Uterus (tissue), 2 donors: ENCODE measurements around the gene LYZL2.

Experiments used
- CTCF ChIP-seq, 4 experiments: fragments of 200-600 bp in 2 of 4; fragments of 450-650 bp in 2 of 4; sonication (generic) in 2 of 4; IDR thresholded peaks; one replicate each; pipeline ENCODE4 v1.5.1; 2016 to 2019; ENCODE audit warnings: antibody characterized with exemption in 4 of 4, mild to moderate bottlenecking in 2 of 4, moderate library complexity in 1 of 4
- POLR2A ChIP-seq, 2 donors: fragments of 450-650 bp; IDR thresholded peaks; one replicate each; pipeline ENCODE4 v1.6.1; 2016; ENCODE audit warnings: antibody characterized with exemption in 2 of 2, mild to moderate bottlenecking in 1 of 2, moderate library complexity in 1 of 2

DNA sequence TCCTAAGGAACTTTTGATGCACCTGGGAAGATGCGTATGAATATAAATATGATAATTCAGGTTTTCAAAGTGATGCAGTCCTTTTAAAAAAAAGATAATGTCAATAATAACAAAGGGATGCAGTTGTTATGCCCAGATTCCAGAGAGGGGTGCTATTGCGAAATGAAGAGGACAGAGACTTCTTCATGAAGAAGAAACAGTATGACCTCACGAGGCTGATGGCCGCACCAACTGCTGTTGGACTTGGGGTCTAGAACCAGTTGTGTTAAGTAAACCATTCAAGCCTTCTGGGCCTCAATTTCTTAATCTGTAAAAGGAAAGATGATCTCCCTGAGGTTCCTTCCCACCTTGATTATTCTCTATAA, 55.1 kb downstream of the LYZL2 start:
- TF ChIP-seq CTCF (IDR thresholded peaks at IDR 0.05), result no peak
- TF ChIP-seq POLR2A (IDR thresholded peaks at IDR 0.05), result no peak
